ENCODE data around the gene NHS. TPM values are rescaled to one million over a fixed set of nuclear protein-coding genes. Genes with fewer than 3 reads are reported as not detected.
"Not testable (repeated sequence)": the region's sequence is repeated elsewhere in the genome, so short reads cannot be mapped to it uniquely, and the experiment has no call there.

NHS gene
- total RNA-seq, 1 donor from 2014 or later, result 14.2 TPM

GRCh38 chrX:17496407-17496806 is 121.4 kb downstream of the NHS start:
- no peak for DNase-seq (ENCODE audit: low read depth)

GRCh38 chrX:17497193-17497592 is 122.2 kb downstream of the NHS start:
- DNase-seq (ENCODE audit: low read depth), result no peak

GRCh38 chrX:17499512-17499911 is 124.5 kb downstream of the NHS start:
- DNase-seq (ENCODE audit: low read depth), result no peak

GRCh38 chrX:17500145-17500579 is 125.2 kb downstream of the NHS start:
- DNase-seq (ENCODE audit: low read depth), result peak; percentile 84

GRCh38 chrX:17501746-17502145 is 126.7 kb downstream of the NHS start:
- peak; percentile 43 for DNase-seq (ENCODE audit: low read depth)

- DNase-seq (ENCODE audit: low read depth), result not testable (repeated sequence)
Measured at GRCh38 chrX:17506352-17506751, 131.4 kb downstream of the NHS start.

- DNase-seq (ENCODE audit: low read depth), result no peak
Measured at GRCh38 chrX:17511556-17511955, 136.6 kb downstream of the NHS start.

GRCh38 chrX:17519358-17519757 is 144.4 kb downstream of the NHS start:
- DNase-seq (ENCODE audit: low read depth), result no peak

GRCh38 chrX:17520016-17520615 is 145.1 kb downstream of the NHS start:
- DNase-seq (ENCODE audit: low read depth), result no peak

GRCh38 chrX:17521871-17522693 is 147.1 kb downstream of the NHS start:
- DNase-seq (ENCODE audit: low read depth), result peak; percentile 30

GRCh38 chrX:17525266-17525665 is 150.3 kb downstream of the NHS start:
- peak; percentile 40 for DNase-seq (ENCODE audit: low read depth)

GRCh38 chrX:17525762-17526555 is 151.0 kb downstream of the NHS start:
- peak; percentile 9 for DNase-seq (ENCODE audit: low read depth)

GRCh38 chrX:17527135-17527701 is 152.2 kb downstream of the NHS start:
- DNase-seq (ENCODE audit: low read depth), result peak; percentile 89

GRCh38 chrX:17527922-17528321 is 152.9 kb downstream of the NHS start:
- no peak for DNase-seq (ENCODE audit: low read depth)

GRCh38 chrX:17529151-17529745 is 154.2 kb downstream of the NHS start:
- DNase-seq (ENCODE audit: low read depth), result no peak

GRCh38 chrX:17531500-17531899 is 156.5 kb downstream of the NHS start:
- no peak for DNase-seq (ENCODE audit: low read depth)

- no peak for DNase-seq (ENCODE audit: low read depth)
Measured at GRCh38 chrX:17535229-17535628, 160.2 kb downstream of the NHS start.

GRCh38 chrX:17537723-17538243 is 162.8 kb downstream of the NHS start:
- DNase-seq (ENCODE audit: low read depth), result no peak

- no peak for DNase-seq (ENCODE audit: low read depth)
Measured at GRCh38 chrX:17542123-17542522, 167.1 kb downstream of the NHS start.

- no peak for DNase-seq (ENCODE audit: low read depth)
Measured at GRCh38 chrX:17544821-17545220, 169.8 kb downstream of the NHS start.

- DNase-seq (ENCODE audit: low read depth), result peak; percentile 77
Measured at GRCh38 chrX:17546356-17546755, 171.4 kb downstream of the NHS start.
